ENCODE results near the gene DHH.

Gene DHH

GRCh38 chr12:49050507-49051372, 43.9 kb downstream of the DHH start:
- DNase-seq (ENCODE audit: low read depth in 2 of 2): no peak

- no peak for DNase-seq (ENCODE audit: low read depth in 2 of 2)
Measured at GRCh38 chr12:49049566-49050224, 44.9 kb downstream of the DHH start.

- DNase-seq (ENCODE audit: low read depth in 2 of 2): no peak
Measured at GRCh38 chr12:49048953-49049352, 45.6 kb downstream of the DHH start.

GRCh38 chr12:49046129-49046895, 48.3 kb downstream of the DHH start:
- DNase-seq (ENCODE audit: low read depth in 2 of 2): no peak

GRCh38 chr12:49044660-49045059, 49.9 kb downstream of the DHH start:
- no peak for DNase-seq (ENCODE audit: low read depth in 2 of 2)

- peak in 1 of 2 experiments; percentile 11 for DNase-seq (ENCODE audit: low read depth in 2 of 2)
Measured at GRCh38 chr12:49043856-49044258, 50.7 kb downstream of the DHH start.

GRCh38 chr12:49043241-49043640, 51.4 kb downstream of the DHH start:
- DNase-seq (ENCODE audit: low read depth in 2 of 2): no peak

GRCh38 chr12:49041881-49042484, 52.6 kb downstream of the DHH start:
- no peak for DNase-seq (ENCODE audit: low read depth in 2 of 2)

GRCh38 chr12:49041036-49041880, 53.3 kb downstream of the DHH start:
- no peak for DNase-seq (ENCODE audit: low read depth in 2 of 2)

GRCh38 chr12:49040364-49040855, 54.2 kb downstream of the DHH start:
- no peak for DNase-seq (ENCODE audit: low read depth in 2 of 2)

- no peak for DNase-seq (ENCODE audit: low read depth in 2 of 2)
Measured at GRCh38 chr12:49039421-49040363, 54.9 kb downstream of the DHH start.

GRCh38 chr12:49038291-49038955, 56.2 kb downstream of the DHH start:
- no peak for DNase-seq (ENCODE audit: low read depth in 2 of 2)

GRCh38 chr12:49037947-49038237, 56.7 kb downstream of the DHH start:
- no peak for DNase-seq (ENCODE audit: low read depth in 2 of 2)

- no peak for DNase-seq (ENCODE audit: low read depth in 2 of 2)
Measured at GRCh38 chr12:49037111-49037946, 57.3 kb downstream of the DHH start.
